Measurements from ENCODE around the gene ZNF804A.

ZNF804A gene

DNA sequence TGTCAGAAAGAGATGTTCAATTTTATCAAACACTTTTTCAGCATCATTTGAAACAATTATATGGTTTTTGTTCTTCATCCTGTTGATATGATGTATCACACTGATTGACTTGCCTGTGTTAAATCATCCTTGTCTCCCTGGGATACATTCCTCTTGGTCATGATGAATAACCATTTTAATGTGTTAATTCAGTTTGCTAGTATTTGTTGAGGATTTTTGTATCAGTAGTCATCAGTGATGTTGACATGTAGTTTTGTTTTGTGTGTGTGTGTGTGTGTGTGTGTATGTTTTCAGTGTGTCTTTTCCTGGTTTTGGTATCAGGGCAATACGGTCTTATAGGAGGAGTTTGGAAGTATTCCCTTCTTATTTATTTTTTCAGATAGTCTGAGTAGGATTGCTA, 325.4 kb downstream of the ZNF804A start:
- no peak overlapping the region for H3K27ac ChIP-seq (ENCODE audit: low read depth, low read length, severe bottlenecking)
- H3K4me1 ChIP-seq (ENCODE audit: control insufficient read depth, insufficient read depth, low read length, poor library complexity, severe bottlenecking) = no peaks in the 10 kb centered on the region
- 80 to 86% methylated on average over 1 of the region's 1 CpG for WGBS, 2 experiments (ENCODE audit: insufficient coverage in 2 of 2)
- peaks cover 8% of the 10 kb centered on the region for H3K9me3 ChIP-seq (ENCODE audit: control insufficient read depth, low read length)
- no peak overlapping the region for H3K4me3 ChIP-seq (ENCODE audit: extremely low read depth, insufficient read depth, low read length, poor library complexity, severe bottlenecking)
- H3K36me3 ChIP-seq (ENCODE audit: control insufficient read depth, insufficient read depth, low read length) = no peaks in the 10 kb centered on the region

DNA sequence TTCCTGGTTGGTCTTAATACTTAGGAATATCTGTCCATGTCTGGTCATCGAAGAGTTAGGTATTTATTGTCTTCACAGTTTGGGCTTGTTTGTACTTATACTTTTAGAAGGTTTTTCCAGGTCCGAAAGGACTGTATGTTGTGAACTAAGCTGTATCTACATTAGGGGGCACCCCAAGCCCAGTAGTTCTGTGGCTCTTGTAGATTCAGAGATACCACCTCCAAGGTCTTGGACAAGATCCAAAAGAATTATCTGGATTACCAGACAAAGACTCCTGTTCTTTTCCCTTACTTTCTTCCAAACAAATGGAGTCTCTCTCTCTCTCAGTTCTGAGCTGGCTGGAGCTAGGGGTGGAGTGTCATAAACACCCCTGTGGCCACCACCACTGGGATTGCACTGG, 328.7 kb downstream of the ZNF804A start:
- Histone ChIP-seq H3K36me3 (ENCODE audit: control insufficient read depth, insufficient read depth, low read length) (no peaks in the 10 kb centered on the region), H3K4me3 (ENCODE audit: extremely low read depth, insufficient read depth, low read length, poor library complexity, severe bottlenecking) (no peak overlapping the region), H3K4me1 (ENCODE audit: control insufficient read depth, insufficient read depth, low read length, poor library complexity, severe bottlenecking) (no peaks in the 10 kb centered on the region), H3K27ac (ENCODE audit: low read depth, low read length, severe bottlenecking) (no peak overlapping the region), H3K9me3 (ENCODE audit: control insufficient read depth, low read length) (peaks cover 8% of the 10 kb centered on the region)
- WGBS, 2 experiments (ENCODE audit: insufficient coverage in 2 of 2) = 79% methylated on average over 2 of the region's 2 CpGs; no CpG with 5 or more reads in 1 of the 2 experiments

DNA sequence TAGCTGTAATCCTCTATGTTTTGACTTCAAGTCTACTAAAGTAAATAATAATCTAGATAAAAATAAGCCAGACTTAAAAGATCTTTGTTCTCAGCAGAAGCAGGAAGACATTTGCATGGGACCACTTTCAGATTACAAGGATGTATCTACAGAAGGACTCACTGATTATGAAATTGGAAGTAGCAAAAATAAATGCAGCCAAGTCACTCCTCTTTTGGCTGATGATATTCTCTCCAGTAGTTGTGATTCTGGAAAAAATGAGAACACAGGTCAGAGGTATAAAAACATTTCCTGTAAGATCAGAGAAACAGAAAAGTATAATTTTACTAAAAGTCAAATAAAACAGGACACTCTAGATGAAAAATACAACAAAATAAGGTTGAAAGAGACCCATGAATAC, 338.4 kb downstream of the ZNF804A start:
- Histone ChIP-seq H3K4me1 (ENCODE audit: control insufficient read depth, insufficient read depth, low read length, poor library complexity, severe bottlenecking) (no peaks in the 10 kb centered on the region), H3K27ac (ENCODE audit: low read depth, low read length, severe bottlenecking) (no peak overlapping the region), H3K4me3 (ENCODE audit: extremely low read depth, insufficient read depth, low read length, poor library complexity, severe bottlenecking) (no peak overlapping the region), H3K9me3 (ENCODE audit: control insufficient read depth, low read length) (no peaks in the 10 kb centered on the region), H3K36me3 (ENCODE audit: control insufficient read depth, insufficient read depth, low read length) (peaks cover 5% of the 10 kb centered on the region)

GRCh38 chr2:184938221-184938985, 340.1 kb downstream of the ZNF804A start:
- H3K36me3 ChIP-seq (ENCODE audit: control insufficient read depth, insufficient read depth, low read length) = peaks cover 5% of the 10 kb centered on the region
- no peaks in the 10 kb centered on the region for H3K9me3 ChIP-seq (ENCODE audit: control insufficient read depth, low read length)
- no peak overlapping the region for H3K4me3 ChIP-seq (ENCODE audit: extremely low read depth, insufficient read depth, low read length, poor library complexity, severe bottlenecking)
- WGBS, 2 experiments (ENCODE audit: insufficient coverage in 2 of 2) = 85 to 86% methylated on average over 3 to 5 of the region's 5 CpGs
- no peak overlapping the region for H3K27ac ChIP-seq (ENCODE audit: low read depth, low read length, severe bottlenecking)
- no peaks in the 10 kb centered on the region for H3K4me1 ChIP-seq (ENCODE audit: control insufficient read depth, insufficient read depth, low read length, poor library complexity, severe bottlenecking)

GRCh38 chr2:184945326-184945725, 347.0 kb downstream of the ZNF804A start:
- no peak overlapping the region for H3K27ac ChIP-seq (ENCODE audit: low read depth, low read length, severe bottlenecking)
- WGBS, 2 experiments (ENCODE audit: insufficient coverage in 2 of 2) = 54 to 59% methylated on average over 3 of the region's 4 CpGs

DNA sequence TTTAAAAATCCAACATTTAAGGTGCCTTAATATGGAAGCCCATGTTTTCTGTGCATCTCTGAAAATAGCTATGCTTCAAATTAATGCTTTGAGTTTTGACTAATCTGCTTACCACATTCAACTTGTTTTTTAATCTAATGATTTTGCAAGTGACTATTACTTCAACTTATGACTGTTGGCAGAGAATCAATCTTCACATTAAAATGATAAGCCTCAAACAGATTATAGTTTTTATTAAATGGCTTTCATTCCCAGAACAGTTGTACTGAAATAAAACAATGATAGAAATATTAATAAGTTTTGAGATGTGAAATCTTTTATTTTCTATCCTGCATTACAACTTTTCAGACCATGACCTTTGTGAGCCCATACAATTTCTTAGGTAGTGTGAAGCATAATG, 347.5 kb downstream of the ZNF804A start:
- Histone ChIP-seq H3K4me1 (ENCODE audit: control insufficient read depth, insufficient read depth, low read length, poor library complexity, severe bottlenecking) (no peaks in the 10 kb centered on the region), H3K4me3 (ENCODE audit: extremely low read depth, insufficient read depth, low read length, poor library complexity, severe bottlenecking) (no peak overlapping the region), H3K36me3 (ENCODE audit: control insufficient read depth, insufficient read depth, low read length) (no peaks in the 10 kb centered on the region), H3K9me3 (ENCODE audit: control insufficient read depth, low read length) (no peaks in the 10 kb centered on the region), H3K27ac (ENCODE audit: low read depth, low read length, severe bottlenecking) (no peak overlapping the region)

More at GRCh38 chr2:184945326-184945725, 347.0 kb downstream of the ZNF804A start:
- no peaks in the 10 kb centered on the region for H3K9me3 ChIP-seq (ENCODE audit: control insufficient read depth, low read length)
- no peaks in the 10 kb centered on the region for H3K4me1 ChIP-seq (ENCODE audit: control insufficient read depth, insufficient read depth, low read length, poor library complexity, severe bottlenecking)
- no peaks in the 10 kb centered on the region for H3K36me3 ChIP-seq (ENCODE audit: control insufficient read depth, insufficient read depth, low read length)
- H3K4me3 ChIP-seq (ENCODE audit: extremely low read depth, insufficient read depth, low read length, poor library complexity, severe bottlenecking) = no peak overlapping the region

- no peaks in the 10 kb centered on the region for H3K9me3 ChIP-seq (ENCODE audit: control insufficient read depth, low read length)
- H3K36me3 ChIP-seq (ENCODE audit: control insufficient read depth, insufficient read depth, low read length) = no peaks in the 10 kb centered on the region
- no peak overlapping the region for H3K27ac ChIP-seq (ENCODE audit: low read depth, low read length, severe bottlenecking)
- 94 to 100% methylated on average over 1 to 2 of the region's 3 CpGs for WGBS, 2 experiments (ENCODE audit: insufficient coverage in 2 of 2)
- no peaks in the 10 kb centered on the region for H3K4me1 ChIP-seq (ENCODE audit: control insufficient read depth, insufficient read depth, low read length, poor library complexity, severe bottlenecking)
- no peak overlapping the region for H3K4me3 ChIP-seq (ENCODE audit: extremely low read depth, insufficient read depth, low read length, poor library complexity, severe bottlenecking)
Observed at GRCh38 chr2:184956856-184957255, 358.5 kb downstream of the ZNF804A start.

DNA sequence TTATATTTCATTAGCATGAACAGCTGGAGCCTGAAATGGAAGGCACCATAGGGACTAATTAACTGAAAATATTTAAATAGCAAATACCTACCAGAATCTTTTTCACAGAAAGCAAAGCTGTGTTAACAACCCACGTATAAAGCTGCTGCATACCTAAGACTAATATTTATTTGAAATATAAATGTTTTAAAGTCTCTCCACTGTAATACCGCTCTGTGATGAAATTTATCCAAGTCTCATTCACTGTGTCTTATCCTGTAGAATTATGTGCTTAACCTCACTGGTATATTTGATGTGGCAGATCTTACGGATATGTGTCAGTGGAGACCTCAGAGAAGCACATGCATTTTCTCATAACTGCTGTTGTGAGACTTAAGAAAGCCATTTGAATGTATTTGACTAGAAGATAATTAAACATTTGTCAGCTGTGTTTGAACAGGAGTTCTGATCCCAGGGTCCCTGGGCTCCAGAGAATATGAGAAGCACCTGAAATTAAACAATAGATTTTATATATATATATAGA, 373.3 kb downstream of the ZNF804A start:
- H3K36me3 ChIP-seq (ENCODE audit: control insufficient read depth, insufficient read depth, low read length) = no peaks in the 10 kb centered on the region
- H3K9me3 ChIP-seq (ENCODE audit: control insufficient read depth, low read length) = no peaks in the 10 kb centered on the region
- WGBS, 2 experiments (ENCODE audit: insufficient coverage in 2 of 2) = 100% methylated on average over 1 to 2 of the region's 3 CpGs
- no peak overlapping the region for H3K27ac ChIP-seq (ENCODE audit: low read depth, low read length, severe bottlenecking)
- H3K4me1 ChIP-seq (ENCODE audit: control insufficient read depth, insufficient read depth, low read length, poor library complexity, severe bottlenecking) = no peaks in the 10 kb centered on the region
- H3K4me3 ChIP-seq (ENCODE audit: extremely low read depth, insufficient read depth, low read length, poor library complexity, severe bottlenecking) = no peak overlapping the region

All from mesodermal cell (in vitro differentiated cells).